Epidermal melanocyte (primary cell): ENCODE results near the gene APOB.

Experiments used
- DNase-seq: peaks from one replicate; pipeline ENCODE4 v3.0.0; 2011; ENCODE audit warnings: low spot score; ENCODE audit not compliant: insufficient read length

APOB gene, protein sequence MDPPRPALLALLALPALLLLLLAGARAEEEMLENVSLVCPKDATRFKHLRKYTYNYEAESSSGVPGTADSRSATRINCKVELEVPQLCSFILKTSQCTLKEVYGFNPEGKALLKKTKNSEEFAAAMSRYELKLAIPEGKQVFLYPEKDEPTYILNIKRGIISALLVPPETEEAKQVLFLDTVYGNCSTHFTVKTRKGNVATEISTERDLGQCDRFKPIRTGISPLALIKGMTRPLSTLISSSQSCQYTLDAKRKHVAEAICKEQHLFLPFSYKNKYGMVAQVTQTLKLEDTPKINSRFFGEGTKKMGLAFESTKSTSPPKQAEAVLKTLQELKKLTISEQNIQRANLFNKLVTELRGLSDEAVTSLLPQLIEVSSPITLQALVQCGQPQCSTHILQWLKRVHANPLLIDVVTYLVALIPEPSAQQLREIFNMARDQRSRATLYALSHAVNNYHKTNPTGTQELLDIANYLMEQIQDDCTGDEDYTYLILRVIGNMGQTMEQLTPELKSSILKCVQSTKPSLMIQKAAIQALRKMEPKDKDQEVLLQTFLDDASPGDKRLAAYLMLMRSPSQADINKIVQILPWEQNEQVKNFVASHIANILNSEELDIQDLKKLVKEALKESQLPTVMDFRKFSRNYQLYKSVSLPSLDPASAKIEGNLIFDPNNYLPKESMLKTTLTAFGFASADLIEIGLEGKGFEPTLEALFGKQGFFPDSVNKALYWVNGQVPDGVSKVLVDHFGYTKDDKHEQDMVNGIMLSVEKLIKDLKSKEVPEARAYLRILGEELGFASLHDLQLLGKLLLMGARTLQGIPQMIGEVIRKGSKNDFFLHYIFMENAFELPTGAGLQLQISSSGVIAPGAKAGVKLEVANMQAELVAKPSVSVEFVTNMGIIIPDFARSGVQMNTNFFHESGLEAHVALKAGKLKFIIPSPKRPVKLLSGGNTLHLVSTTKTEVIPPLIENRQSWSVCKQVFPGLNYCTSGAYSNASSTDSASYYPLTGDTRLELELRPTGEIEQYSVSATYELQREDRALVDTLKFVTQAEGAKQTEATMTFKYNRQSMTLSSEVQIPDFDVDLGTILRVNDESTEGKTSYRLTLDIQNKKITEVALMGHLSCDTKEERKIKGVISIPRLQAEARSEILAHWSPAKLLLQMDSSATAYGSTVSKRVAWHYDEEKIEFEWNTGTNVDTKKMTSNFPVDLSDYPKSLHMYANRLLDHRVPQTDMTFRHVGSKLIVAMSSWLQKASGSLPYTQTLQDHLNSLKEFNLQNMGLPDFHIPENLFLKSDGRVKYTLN (N-terminal part only)

DNA sequence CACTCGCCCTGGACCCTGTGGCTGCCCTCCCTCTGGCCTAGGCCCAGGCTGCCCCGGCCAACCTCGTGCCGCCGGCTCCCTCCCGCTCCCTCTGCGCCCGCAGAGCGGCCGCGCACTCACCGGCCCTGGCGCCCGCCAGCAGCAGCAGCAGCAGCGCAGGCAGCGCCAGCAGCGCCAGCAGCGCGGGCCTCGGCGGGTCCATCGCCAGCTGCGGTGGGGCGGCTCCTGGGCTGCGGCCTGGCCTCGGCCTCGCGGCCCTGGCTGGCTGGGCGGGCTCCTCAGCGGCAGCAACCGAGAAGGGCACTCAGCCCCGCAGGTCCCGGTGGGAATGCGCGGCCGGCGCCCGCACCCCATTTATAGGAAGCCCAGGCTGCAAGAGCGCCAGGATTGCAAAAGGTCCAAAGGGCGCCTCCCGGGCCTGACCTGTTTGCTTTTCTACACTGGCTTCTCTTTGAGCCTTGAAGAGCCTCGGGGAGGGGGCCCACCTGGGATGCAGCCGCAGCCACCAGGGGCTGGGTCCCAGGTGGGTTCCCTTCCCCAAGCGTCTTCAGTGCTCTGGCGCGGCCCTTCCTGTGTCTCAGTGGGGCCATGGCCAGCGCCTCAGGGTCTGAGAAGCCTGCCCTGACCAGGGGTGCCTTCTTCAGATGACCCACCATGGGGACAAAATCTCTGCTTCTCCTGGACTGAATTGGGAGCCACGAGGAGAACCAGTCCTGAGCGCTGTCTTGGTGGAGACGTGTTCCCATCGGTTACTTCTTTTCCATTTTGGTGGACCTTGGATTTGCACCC lies at the start of gene APOB:
TSS of gene APOB (minus strand) at position 330 of the 789 bp plus-strand sequence. CDS start at position 202, 128 bp downstream.
- no peak for DNase-seq

GRCh38 chr2:21092308-21092869 lies 48.5 kb upstream of the APOB start:
- no peak for DNase-seq

DNA sequence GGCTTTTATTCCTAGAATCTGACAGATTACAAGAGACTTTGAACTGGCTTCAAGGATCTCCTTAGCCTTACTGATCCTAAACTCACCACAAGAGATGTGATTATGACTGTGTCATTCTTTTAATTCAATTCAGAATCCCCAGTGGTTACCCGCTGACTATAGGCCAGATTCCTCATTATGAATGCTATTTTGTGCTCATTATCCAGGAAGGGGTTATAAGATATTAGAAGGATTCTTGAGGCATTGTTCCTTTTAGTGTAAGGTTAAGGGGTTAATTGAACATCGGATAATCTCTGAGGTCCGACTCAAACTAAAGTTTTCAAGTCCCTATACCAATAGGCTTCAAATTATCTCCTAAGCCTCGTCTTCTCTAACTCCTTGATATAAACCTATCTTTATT lies 40.5 kb upstream of the APOB start:
- no peak for DNase-seq

- no peak for DNase-seq
Observed at GRCh38 chr2:21083482-21083881, 39.6 kb upstream of the APOB start.

DNA sequence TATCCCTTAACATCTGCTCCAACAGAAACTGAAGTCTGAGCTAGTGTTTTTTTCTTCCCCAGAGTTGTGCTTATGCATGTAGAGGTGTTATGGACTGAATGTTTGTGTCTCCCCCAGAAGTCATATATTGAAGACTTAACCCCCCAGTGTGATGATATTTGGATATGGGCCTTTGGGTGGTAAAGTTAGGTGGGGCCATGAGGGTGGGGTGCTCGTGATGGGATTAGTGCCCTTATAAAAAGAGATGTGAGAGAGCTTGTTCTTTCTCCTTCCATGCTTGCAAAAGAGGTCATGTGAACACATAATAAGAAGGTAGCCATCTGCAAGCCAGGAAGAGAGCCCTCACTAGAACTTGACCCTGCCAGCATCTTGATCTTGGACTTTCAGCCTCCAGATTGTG lies 34.4 kb upstream of the APOB start:
- no peak for DNase-seq

DNA sequence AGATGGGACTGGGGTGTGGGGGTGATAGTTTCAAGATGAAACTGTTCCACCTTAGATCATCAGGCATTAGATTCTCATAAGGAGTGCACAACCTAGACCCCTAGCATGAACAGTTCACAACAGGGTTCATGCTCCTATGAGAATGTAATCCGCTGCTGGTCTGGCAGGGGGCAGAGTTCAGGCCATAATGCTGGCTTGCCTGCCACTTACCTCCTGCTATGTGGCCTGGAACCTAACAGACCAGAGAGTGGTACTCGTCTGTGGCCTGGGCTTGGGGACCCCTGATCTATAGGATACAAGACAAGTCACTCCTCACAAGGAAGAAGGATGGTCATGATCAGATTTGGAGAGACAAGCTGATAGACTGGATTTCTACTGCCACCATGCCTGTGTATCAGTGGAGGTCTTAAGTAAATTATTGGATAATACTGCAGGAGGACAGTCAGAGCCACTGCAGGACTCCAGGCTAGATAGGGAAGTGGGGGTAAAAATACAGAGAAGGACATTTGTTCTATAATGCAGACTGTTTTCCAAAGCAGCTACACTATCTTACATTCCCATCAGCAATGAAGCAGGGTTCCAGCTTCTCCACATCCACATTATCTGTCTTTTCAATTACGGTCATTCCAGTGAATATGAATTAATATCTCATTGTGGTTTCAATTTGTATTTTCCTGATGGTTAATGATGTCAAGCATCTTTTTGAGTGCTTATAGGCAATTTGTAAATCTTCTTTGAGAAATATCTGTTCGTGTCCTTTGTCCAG lies 28.8 kb upstream of the APOB start:
- DNase-seq, result no peak

DNA sequence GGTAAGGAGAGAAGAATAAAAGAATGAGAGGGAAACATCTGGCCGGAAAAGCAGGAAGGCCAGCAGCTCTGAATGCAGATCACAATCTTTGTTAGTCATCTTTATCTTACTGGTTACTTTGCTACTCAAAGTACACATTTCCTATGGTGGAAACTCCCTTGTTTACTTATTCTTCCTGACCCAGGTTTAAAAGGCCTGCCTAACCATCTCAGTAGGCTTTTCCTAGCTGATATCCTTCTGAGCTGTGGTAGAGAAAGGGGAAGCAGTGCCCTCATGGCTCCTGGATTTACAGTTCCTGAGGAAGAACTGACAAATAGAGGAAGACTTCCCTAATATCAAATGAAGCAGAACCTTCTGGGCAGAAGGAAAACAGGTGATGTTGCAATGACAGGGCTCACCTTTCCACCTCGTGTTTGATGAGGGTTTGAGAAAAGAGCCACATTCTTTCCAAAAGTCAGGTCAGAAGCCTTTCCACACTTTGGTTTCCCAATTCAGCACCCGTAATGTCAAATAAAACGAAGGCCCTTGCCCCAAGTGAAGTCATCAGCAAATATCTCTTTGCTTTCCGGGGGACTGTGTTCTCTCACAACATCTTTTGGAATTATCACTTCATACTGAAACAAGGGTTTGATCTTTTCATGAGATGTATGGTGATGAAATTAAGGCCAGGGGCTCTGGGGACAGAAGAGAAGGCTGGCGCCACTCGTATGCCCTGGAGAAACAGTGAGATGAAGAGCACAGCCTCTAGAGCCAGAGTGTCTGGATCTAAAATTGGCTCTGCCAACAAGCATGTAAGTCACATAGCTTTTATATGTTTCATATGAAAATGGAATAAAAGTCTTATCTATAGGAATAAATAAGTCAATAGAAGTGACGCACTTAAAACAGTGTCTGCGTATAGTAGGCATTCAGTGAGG lies 26.7 kb upstream of the APOB start:
- no peak for DNase-seq

DNA sequence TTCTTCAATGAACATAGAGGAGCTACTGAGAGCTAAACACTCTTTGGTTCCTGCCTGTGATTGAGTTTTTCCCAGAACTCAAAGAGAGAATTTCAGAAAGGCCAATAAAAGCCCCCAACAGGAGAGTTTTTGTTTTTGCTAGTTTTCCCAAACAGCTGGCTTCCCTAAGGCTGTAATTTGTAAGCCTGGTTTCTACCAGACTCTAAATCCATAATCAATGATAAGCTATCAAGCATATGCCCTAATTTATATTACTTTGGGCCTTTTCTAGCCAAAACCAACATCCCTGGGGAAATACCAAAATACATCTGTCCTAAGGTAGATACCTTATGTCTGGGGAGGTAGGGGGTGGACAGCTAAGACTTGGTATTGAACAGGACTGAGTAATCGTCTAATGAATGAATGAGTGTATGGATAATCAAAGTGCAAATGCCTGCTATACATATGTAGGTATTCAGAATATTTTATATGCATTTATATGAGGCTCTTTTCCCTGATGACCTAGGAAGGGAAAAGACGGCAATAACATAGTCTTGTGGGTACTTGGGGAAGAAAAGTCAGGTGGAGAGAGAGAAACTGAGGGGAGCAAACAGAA lies 26.0 kb upstream of the APOB start:
- no peak for DNase-seq

DNA sequence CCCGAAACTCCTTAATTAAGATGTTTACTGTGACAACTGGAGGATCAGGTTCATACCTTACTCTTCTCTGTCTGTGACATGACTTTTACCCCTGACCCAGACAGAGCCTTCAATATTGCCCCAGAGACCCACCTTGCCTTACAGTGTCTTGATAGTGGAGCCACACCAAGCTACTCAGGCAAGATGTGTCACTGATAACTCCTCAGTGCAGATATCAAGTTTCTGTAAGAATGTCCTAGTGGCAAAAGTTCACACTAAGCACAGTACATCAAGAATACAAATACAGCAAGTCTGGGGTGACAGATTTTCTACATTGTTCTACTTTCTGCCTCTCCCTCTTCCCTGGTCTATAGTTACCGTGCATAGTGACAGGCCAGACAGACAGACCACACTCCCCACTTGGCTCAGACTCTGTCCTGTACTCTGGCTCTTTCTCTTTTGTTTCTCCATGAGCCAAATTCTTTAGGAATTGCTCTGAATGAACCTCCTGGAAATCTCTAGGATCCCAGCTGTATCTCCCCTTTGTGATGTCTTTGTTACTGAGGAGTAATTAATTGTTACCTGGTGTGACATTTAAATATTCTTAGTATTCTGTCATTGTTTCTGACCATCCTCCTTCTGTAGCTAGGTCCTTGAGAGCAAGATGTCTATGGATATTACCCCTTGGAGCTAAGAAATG lies 24.1 kb upstream of the APOB start:
- DNase-seq, result no peak

DNA sequence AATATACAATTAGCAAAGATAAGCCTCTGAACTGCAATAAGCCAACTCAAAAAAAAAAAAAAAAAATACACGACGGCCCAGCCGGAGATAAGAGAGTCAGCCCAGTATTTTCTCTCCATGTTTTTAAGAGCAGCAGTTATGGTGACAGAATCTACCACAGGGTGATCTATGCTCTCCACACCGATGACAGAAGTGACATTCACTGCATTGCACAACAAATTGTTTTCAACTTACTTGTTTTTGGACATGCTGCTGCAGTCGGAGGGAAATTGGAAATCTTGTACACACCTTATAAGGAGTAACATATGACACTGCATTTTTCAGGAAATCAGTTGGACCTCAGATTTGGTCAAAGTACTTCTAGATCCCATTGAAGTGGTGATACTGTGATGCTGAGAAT lies 23.3 kb upstream of the APOB start:
- DNase-seq, result no peak

DNA sequence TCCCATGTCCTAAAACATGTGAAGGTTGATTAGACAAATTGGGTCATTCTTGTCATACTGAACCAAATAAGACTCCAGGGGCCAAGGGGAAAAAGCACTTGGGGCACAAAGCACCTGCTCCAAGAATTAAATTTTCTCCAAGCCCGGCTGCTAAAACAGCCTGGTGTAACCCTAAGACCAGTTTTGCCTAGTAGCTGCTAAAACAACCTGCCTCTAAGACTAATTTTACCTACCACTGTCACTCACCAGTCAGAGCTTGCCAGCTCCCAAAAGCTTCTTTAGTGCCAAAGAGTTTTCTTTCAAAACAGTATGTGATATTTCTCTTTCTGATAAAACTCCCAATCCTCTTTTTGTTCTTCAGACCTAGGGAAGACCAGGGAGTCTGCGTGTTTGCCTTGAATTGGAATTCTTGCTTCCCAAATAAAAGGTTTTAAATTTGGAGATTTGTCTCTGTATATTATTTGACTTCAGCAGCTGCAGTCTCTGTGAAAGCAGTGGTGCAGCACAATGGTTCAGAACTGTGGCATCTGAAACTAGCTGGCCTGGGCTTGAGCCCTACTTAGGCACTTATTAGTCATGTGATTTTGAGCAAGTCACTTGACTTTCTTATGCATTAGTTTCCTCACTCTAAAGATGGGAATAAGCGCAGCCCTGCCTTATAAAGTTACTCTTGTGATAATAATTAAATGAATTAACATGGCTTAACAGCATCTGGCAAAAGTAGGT lies 16.2 kb upstream of the APOB start:
- DNase-seq, result no peak

DNA sequence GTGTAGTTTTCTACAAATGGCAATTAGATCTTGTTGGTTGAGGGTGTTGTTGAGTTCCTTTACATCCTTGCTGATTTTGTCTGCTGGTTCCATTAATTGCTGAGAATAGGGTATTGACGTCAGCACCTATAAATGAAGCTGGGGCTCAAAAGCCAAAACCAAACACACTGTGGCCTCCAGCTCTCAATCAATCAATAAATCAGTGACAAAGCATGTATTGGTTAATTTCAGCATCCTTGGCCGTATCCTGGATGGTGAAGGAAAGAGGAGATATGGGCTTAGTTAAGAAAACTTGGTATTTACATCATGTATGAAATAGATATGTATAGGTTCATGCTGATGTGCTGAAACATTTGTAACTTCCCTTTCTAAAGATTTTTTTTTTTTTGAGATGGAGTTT lies 13.2 kb upstream of the APOB start:
- no peak for DNase-seq

DNA sequence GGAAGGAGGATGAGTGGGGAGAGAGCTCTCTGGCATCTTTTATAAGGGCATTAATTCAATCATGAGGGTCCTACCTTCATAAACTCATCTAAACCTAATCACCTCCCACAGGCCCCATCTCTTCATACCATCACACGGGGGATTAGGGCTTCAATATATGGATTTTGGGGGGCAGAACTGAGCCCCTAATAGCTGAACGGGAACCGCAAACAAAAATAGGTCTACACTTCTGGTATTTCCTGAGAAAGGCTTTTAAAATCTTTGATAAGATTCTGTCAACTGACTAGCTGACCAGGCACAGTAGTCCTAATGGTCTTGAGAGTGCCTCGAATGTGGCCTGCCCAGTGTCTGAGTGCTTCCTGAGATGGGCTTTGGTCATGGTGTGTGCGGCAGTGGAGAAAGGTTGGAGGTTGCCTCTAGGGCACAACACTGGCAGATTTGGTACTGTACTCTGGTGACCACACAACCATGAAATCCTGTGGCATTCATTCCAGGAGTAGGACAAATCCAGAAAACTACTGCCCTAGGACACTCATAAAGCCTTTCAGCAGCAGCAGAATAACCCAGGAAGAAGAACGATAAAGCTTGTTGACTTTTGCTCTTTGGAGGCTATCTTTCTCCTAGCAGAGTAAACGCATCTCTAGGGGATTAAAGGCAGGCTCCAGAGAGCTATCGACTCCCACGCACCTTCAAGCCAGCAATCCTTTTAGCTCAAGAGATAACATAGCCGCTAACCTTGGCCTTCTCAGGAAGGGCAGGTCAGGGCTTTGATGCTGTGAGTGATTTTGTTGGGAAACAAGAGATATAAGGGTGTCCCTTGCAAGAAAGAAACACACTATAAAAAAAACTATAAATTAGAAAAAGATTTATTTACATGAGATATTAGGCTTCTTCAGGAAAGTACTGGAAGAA lies 12.3 kb upstream of the APOB start:
- no peak for DNase-seq

DNA sequence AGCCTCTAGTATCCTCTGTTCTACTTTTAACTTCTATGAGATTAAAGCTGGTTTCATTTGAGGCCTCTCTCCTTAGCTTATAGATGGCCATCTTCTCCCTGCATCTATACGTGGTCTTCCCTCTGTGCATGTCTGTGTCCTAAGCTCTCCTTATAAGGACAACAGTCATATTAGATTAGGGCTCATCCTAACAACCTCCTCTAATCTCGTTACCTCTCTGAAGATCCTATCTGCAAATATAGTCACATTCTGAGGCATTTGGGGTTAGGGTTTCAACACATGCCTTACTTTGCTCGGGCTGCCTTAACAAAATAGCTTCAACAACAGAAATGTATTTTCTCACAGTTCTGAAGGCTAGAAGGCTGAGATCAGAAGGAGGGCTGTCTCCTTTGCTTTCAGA lies 11.6 kb upstream of the APOB start:
- no peak for DNase-seq

DNA sequence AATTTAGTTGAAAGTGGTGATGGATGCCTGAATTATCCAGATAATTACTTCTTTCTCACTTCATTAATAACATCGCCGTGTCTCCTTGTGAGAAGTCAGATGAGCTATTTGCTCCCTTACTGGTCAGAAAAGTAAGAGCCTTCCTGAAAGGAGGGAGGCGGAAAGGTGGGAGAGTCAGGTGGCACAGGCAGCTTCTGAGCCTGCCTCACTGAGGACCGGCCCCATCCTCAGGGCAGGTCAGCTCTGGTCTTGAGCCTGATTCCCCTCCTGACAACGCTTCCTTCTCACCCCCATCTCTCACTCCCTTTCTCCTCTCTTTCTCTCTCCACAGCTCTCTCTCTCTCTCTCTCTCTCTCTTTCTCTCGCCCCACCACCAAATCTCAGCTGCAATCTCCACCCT lies 10.1 kb upstream of the APOB start:
- DNase-seq, result no peak

DNA sequence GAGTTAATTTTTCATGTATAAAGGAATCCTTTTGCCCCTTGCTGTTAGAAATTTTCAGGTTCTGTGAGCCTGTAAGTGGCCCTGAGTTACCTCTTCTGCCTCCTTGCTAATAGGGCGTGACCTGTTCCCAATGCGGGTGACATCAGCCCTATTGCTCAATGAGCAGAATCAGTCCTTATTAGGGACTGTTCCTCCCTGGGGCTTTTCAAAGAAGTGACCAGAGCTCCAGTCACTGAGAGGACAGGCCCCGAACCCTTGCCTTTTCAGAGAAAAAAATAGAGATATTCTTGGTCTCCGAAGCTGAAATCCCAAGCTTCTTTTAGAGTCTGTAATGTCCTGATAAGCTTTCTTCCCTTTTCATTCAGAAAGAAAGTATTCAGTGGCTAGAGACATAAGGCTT lies 8.2 kb upstream of the APOB start:
- DNase-seq, result no peak
